IMR-90 (cell line): ENCODE results near the gene S100A3. TPM values are rescaled to one million over a fixed set of nuclear protein-coding genes. Genes with fewer than 3 reads are reported as not detected.

ENCODE experiments used
- ATAC-seq: fragments of 200-7000 bp; cut with Tn5 transposase; 2 replicates; pipeline ENCODE4 v1.9.1; 2020; ENCODE audit warnings: low read depth, mild to moderate bottlenecking, moderate library complexity
- BruUV-seq: library from RNA; stranded (reverse); fragments of 400-500 nt; replicated peaks from 2 replicates; lab custom pipeline; 2021; lab: Mats Ljungman, UMichigan
- CTCF ChIA-PET: fragments of 300-600 bp; formaldehyde crosslinking; extraction: SDS; loops from one replicate; lab custom pipeline; 2021; ENCODE audit warnings: antibody characterized with exemption; lab: Yijun Ruan, JAX
- POLR2A ChIA-PET: fragments of 300-600 bp; sonication (Branson Sonifier 250); formaldehyde crosslinking; loops from one replicate; lab custom pipeline; 2022; ENCODE audit warnings: antibody characterized with exemption; ENCODE audit not compliant: unreplicated experiment; lab: Charles Lee
- DNase-seq: peaks from one replicate; pipeline ENCODE4 v3.0.0; 2013
- H2AFZ ChIP-seq: replicated peaks from 2 replicates; pipeline ENCODE3; 2013; ENCODE audit warnings: low read length, mild to moderate bottlenecking; ENCODE audit not compliant: poor library complexity
- H2AK5ac ChIP-seq: 2 replicates; pipeline ENCODE4 v1.6.1; 2013; ENCODE audit warnings: low read depth, low read length, inconsistent platforms
- H2AK9ac ChIP-seq: replicated peaks from 2 replicates; pipeline ENCODE3; 2013; ENCODE audit warnings: mild to moderate bottlenecking, low read depth, low read length, moderate library complexity; ENCODE audit not compliant: poor library complexity
- H2BK120ac ChIP-seq: 2 replicates; pipeline ENCODE4 v1.6.1; 2013; ENCODE audit warnings: low read depth, low read length, inconsistent platforms
- H2BK15ac ChIP-seq: 3 replicates; pipeline ENCODE4 v1.6.1; 2013; ENCODE audit warnings: low read depth, low read length, inconsistent platforms
- H2BK20ac ChIP-seq: 2 replicates; pipeline ENCODE4 v1.6.1; 2013; ENCODE audit warnings: low read depth, mild to moderate bottlenecking, inconsistent platforms, low read length, moderate library complexity
- H2BK5ac ChIP-seq: 2 replicates; pipeline ENCODE4 v1.6.1; 2013; ENCODE audit warnings: mild to moderate bottlenecking, low read depth, low read length, inconsistent platforms; ENCODE audit not compliant: poor library complexity, severe bottlenecking
- H3K14ac ChIP-seq: replicated peaks from 2 replicates; pipeline ENCODE4 v1.6.1; 2013; ENCODE audit warnings: low read depth, low read length, inconsistent platforms
- H3K18ac ChIP-seq: 2 replicates; pipeline ENCODE4 v1.6.1; 2013; ENCODE audit warnings: low read depth, low read length, control low read depth
- H3K23ac ChIP-seq: 2 replicates; pipeline ENCODE4 v1.6.1; 2013; ENCODE audit warnings: low read depth, low read length, inconsistent platforms
- H3K27ac ChIP-seq: 2 replicates; pipeline ENCODE4 v1.5.1; 2013; ENCODE audit warnings: mild to moderate bottlenecking, control low read depth, low read length; ENCODE audit not compliant: insufficient read depth
- H3K27me3 ChIP-seq: 2 replicates; pipeline ENCODE4 v1.6.1; 2013; ENCODE audit warnings: low read length; ENCODE audit not compliant: control insufficient read depth, insufficient read depth
- H3K36me3 ChIP-seq: 2 replicates; pipeline ENCODE4 v1.6.1; 2013; ENCODE audit warnings: low read length, mixed read lengths; ENCODE audit not compliant: control insufficient read depth, insufficient read depth
- H3K4ac ChIP-seq: 2 replicates; pipeline ENCODE4 v1.6.1; 2013; ENCODE audit warnings: low read depth, low read length, inconsistent platforms
- H3K4me1 ChIP-seq: 2 replicates; pipeline ENCODE4 v1.6.1; 2013; ENCODE audit warnings: low read length, mixed read lengths; ENCODE audit not compliant: control insufficient read depth, insufficient read depth
- H3K4me2 ChIP-seq: 2 replicates; pipeline ENCODE4 v1.6.1; 2013; ENCODE audit warnings: low read depth, mild to moderate bottlenecking, control low read depth, low read length, moderate library complexity
- H3K4me3 ChIP-seq: 2 replicates; pipeline ENCODE4 v1.5.1; 2013; ENCODE audit warnings: low read depth, mild to moderate bottlenecking, control low read depth, low read length, moderate library complexity; ENCODE audit not compliant: insufficient read depth
- H3K56ac ChIP-seq: 2 replicates; pipeline ENCODE4 v1.6.1; 2013; ENCODE audit warnings: low read length, inconsistent platforms; ENCODE audit not compliant: insufficient read depth; ENCODE audit errors: extremely low read depth
- H3K79me1 ChIP-seq, 2 experiments: 2 replicates each; pipeline ENCODE4 v1.6.1; 2013; ENCODE audit warnings: low read length in 2 of 2, inconsistent platforms in 1 of 2, low read depth in 1 of 2
- H3K9ac ChIP-seq: 2 replicates; pipeline ENCODE4 v1.6.1; 2013; ENCODE audit warnings: low read depth, low read length, control low read depth
- H3K9me1 ChIP-seq: 2 replicates; pipeline ENCODE4 v1.6.1; 2013; ENCODE audit warnings: low read length, inconsistent platforms; ENCODE audit not compliant: insufficient read depth
- H3K9me3 ChIP-seq: 2 replicates; pipeline ENCODE4 v1.6.1; 2013; ENCODE audit warnings: low read length; ENCODE audit not compliant: control insufficient read depth, insufficient read depth
- H4K20me1 ChIP-seq: 2 replicates; pipeline ENCODE4 v1.6.1; 2013; ENCODE audit warnings: low read length, inconsistent platforms; ENCODE audit not compliant: insufficient read depth
- H4K5ac ChIP-seq: 2 replicates; pipeline ENCODE4 v1.6.1; 2013; ENCODE audit warnings: mild to moderate bottlenecking, low read depth, low read length, control low read depth
- H4K8ac ChIP-seq, 2 experiments: 2 replicates each; pipeline ENCODE4 v1.6.1; 2013; ENCODE audit warnings: low read depth in 2 of 2, low read length in 2 of 2, control low read depth in 1 of 2, inconsistent platforms in 1 of 2
- H4K91ac ChIP-seq: 2 replicates; pipeline ENCODE4 v1.6.1; 2013; ENCODE audit warnings: low read depth, low read length, inconsistent platforms; ENCODE audit not compliant: insufficient read depth
- BHLHE40 ChIP-seq: fragments of 150-350 bp; IDR thresholded peaks from 2 replicates; pipeline ENCODE4 v1.6.1; 2016; ENCODE audit warnings: mild to moderate bottlenecking, low read depth, low read length
- CEBPB ChIP-seq: IDR thresholded peaks from 2 replicates; pipeline ENCODE4 v1.6.1; 2012; ENCODE audit warnings: low read depth, low read length, improper control_type of control experiment
- CTCF ChIP-seq: conservative IDR thresholded peaks from 2 replicates; pipeline ENCODE4 v1.5.1; 2012; ENCODE audit warnings: mild to moderate bottlenecking, low read depth, low read length, improper control_type of control experiment
- ELK1 ChIP-seq: fragments of 150-350 bp; IDR thresholded peaks from 2 replicates; pipeline ENCODE4 v1.6.1; 2016; ENCODE audit warnings: low read depth, mild to moderate bottlenecking, low read length, moderate library complexity, borderline replicate concordance
- FOS ChIP-seq: fragments of 150-350 bp; IDR thresholded peaks from 2 replicates; pipeline ENCODE4 v1.6.1; 2016; ENCODE audit warnings: low read depth, low read length
- MAFK ChIP-seq: IDR thresholded peaks from 2 replicates; pipeline ENCODE4 v1.6.1; 2012; ENCODE audit warnings: low read depth, low read length, improper control_type of control experiment
- MAZ ChIP-seq: IDR thresholded peaks from 2 replicates; pipeline ENCODE4 v1.6.1; 2012; ENCODE audit warnings: low read depth, mild to moderate bottlenecking, low read length, improper control_type of control experiment, moderate library complexity, borderline replicate concordance
- MXI1 ChIP-seq: IDR thresholded peaks from 2 replicates; pipeline ENCODE4 v1.6.1; 2012; ENCODE audit warnings: low read depth, mild to moderate bottlenecking, low read length, moderate library complexity, borderline replicate concordance
- RAD21 ChIP-seq: IDR thresholded peaks from 2 replicates; pipeline ENCODE4 v1.6.1; 2012; ENCODE audit warnings: low read length, improper control_type of control experiment
- RCOR1 ChIP-seq: IDR thresholded peaks from 2 replicates; pipeline ENCODE4 v1.6.1; 2012; ENCODE audit warnings: mild to moderate bottlenecking, low read length, improper control_type of control experiment; ENCODE audit not compliant: insufficient replicate concordance
- WGBS, 2 experiments: methylation state at CpG; one replicate each; pipeline versions ENCODE4 v1.1.5 to v1.1.7; 2013; ENCODE audit warnings: missing lambda C conversion rate in 2 of 2; ENCODE audit not compliant: insufficient read length in 1 of 2; ENCODE audit errors: extremely low coverage in 2 of 2; 5-methylcytosine and 5-hydroxymethylcytosine counted together
- dilution Hi-C: fragments of 300-500 bp; cut with HindIII; formaldehyde crosslinking; loops from one replicate; pipeline ENCODE4 v1.14.3; 2018; ENCODE audit warnings: low sequenced_read_pairs; ENCODE audit not compliant: unreplicated experiment
- in situ Hi-C: fragments of 300-500 bp; cut with MboI; formaldehyde crosslinking; loops from 3 replicates; pipeline ENCODE4 v1.14.3; 2019; ENCODE audit warnings: low sequenced_read_pairs, inconsistent platforms, mixed read lengths
- intact Hi-C: fragments of 100-400 bp; cut with micrococcal nuclease; formaldehyde crosslinking; loops from 2 replicates; pipeline ENCODE4 v1.10.0; 2022
- polyA plus RNA-seq, 3 experiments: library from polyadenylated mRNA; depleted of rRNA; stranded (reverse); fragments of >200 nt; gene quantifications; 2 replicates each; pipeline ENCODE4 v1.2.3, GENCODE V29; 2012; ENCODE audit warnings: low replicate concordance in 1 of 3
- total RNA-seq: library from RNA; depleted of rRNA; stranded (reverse); fragments of >200 nt; gene quantifications from 2 replicates; pipeline ENCODE4 v1.2.3, GENCODE V29; 2012

S100A3 gene
- total and polyA plus RNA-seq, 2 of the 4 experiments (the other 2 are of a cell fraction): 2.9 to 4.5 TPM

- Histone ChIP-seq H3K9me1 (peaks cover 7% of the 10 kb centered on the region; the same call in 1 of the 2 replicates), H3K14ac (no peak overlapping the region), H3K36me3 (no peaks in the 10 kb centered on the region), H4K5ac (no peak overlapping the region), H4K91ac (no peak overlapping the region), H3K4me1 (peaks cover 1% of the 10 kb centered on the region), H3K4me2 (no peak overlapping the region), H3K9ac (no peak overlapping the region), H2BK20ac (no peak overlapping the region), H3K56ac (no peak overlapping the region), H3K18ac (no peak overlapping the region), H3K23ac (no peak overlapping the region), H2AFZ (no peak overlapping the region), H4K20me1 (no peaks in the 10 kb centered on the region), H2BK120ac (no peak overlapping the region), H2AK5ac (no peak overlapping the region), H3K27ac (no peak overlapping the region), H3K9me3 (no peaks in the 10 kb centered on the region), H2BK15ac (no peak overlapping the region), H2AK9ac (no peak overlapping the region), H4K8ac (no peak overlapping the region), H3K4ac (no peak overlapping the region), H3K79me1 (peaks cover under 1 to 17% of the 10 kb centered on the region in 2 experiments; a peak in 3 of 4 replicates), H3K4me3 (no peak overlapping the region), H2BK5ac (no peak overlapping the region), H3K27me3 (no peaks in the 10 kb centered on the region)
- no peak for TF ChIP-seq ELK1
- no peak for TF ChIP-seq RAD21
- no peak for TF ChIP-seq CEBPB
- no peak for TF ChIP-seq MXI1
- TF ChIP-seq MAFK: no peak
- no peak for TF ChIP-seq MAZ
- no peak for TF ChIP-seq CTCF
- no peak for TF ChIP-seq FOS
- no peak for TF ChIP-seq BHLHE40
- TF ChIP-seq RCOR1: no peak
- in situ Hi-C loops (loop anchor here (10.0 kb wide), 1 partner anchor 45 kb away; no protein-coding TSS in a partner anchor), dilution Hi-C loops (no loop called here), intact Hi-C loops (no loop called here)
- WGBS, 2 experiments: no CpG with 5 or more reads among the region's 2 CpGs
- ChIA-PET POLR2A (no interaction called here), CTCF (interaction anchor here (1.0 kb wide), 1 partner anchor 27 kb away, joined by 3 read pairs; no protein-coding TSS in a partner anchor)
- no peak for DNase-seq
- BruUV-seq: no TSS peak
- ATAC-seq: no peak
Observed at GRCh38 chr1:153560241-153560640, 11.2 kb upstream of the S100A3 start.
